ENCODE measurements around the gene TRPM3.

DNA sequence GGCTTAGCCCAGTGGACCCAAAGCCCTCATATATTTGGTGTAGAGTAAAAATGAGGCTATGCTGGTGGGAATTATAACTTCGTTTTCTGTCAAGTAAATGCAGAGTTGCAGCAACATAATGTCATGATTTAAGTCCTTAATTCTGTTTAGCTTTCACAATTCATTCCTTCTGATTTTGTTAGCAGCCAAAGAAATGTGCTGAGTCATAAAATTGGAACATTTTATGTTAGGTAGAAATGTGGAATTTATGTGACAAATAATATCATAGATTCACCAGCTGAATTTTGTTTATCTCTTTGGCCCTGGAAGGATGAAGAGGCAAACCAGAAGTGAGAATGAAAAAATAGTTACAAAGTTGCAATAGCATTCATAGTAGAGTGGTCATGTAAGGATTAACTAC lies 247.0 kb downstream of the TRPM3 start:
- no peak for TF ChIP-seq CTCF (IDR thresholded peaks at IDR 0.05)
- no peak for TF ChIP-seq POLR2A (IDR thresholded peaks at IDR 0.05)

Data from adrenal gland (tissue), 5 donors.